HG03575 (cell line): ENCODE measurements around the gene C6orf136.

ENCODE experiments used
- ATAC-seq: cut with Tn5 transposase; IDR thresholded peaks from one replicate; pipeline ENCODE4 v1.9.1; 2021; ENCODE audit not compliant: unreplicated experiment, insufficient number of reproducible peaks, low FRiP score; ENCODE audit errors: extremely low read depth

Gene C6orf136

DNA sequence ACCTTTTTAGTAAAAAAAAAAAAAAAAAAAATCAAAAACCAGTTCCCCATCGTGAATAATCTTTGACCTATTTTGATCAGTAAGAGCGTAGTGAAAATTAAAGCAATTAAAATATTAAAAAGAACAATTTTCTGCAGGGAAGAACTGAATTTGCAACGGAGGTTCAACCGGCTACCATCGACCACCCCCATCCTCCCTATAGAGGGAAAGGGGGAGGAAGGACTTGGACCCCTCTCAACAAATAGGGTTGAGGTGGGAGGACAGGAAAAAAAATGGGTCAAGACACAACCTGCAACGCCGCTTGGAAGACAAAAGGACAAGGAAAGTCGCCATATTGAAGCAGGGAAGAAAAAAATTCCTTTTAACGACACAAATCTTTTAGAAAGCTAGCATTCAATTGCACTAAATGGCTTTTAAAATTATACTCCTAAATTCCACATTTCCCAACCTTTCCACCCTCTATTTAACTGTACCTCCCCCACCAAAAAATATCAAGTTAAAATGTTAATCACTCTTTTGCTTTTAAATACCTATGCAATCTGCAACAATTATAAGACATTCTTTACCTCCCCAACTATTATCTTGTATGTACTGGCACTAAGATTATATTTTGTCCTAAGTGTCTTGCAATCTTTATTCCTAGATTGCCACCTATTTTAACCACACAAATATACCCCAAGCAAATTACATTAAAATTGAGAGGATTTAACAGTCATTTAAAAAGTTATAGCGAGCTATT lies 31.5 kb upstream of the C6orf136 start:
- no peak for ATAC-seq

DNA sequence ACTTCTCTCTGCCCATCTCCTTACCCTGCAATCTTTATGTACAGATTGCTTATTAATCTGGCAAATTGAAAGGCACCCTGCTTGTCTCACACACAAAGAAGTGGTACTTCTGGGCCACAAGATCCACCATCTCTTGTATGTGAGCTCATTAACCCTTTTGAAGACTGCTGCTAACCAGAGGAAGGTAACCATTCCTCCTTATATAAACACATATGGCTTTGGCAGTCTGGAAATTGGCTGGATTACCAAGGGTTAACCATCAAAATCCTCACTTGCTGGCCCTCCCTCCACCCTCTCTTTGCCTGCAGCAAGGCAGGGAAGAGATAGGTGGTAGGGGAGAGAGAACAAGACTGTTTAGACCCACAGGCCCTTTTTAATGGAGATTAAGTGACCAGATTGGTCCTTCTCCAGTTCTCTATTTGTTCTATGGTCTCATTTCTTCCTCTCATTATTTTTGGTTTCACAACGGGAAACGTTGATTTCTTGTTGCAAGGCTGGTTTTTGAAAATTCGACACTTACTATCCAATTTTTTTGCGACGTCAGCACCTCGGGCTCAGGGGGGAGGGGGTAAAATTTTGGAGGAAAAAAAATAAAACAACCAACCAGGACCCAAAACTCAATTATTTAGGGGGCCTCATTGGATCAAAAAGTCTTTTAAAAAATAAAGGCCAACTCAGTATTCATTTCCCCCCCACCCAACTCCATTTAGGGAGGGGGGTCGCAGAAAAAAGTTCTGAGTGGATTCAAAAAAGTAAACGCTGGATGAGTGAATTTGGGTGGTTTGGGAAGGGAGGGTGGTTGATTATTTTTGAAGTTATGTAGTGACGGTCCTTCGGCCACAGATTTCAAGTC lies 30.7 kb upstream of the C6orf136 start:
- ATAC-seq: no peak

- ATAC-seq: peak; percentile 49
Measured at GRCh38 chr6:30616811-30617564, 29.9 kb upstream of the C6orf136 start, which contains the start of gene PPP1R10. TSS of gene PPP1R10 (minus strand) at chr6:30617243. CDS start at chr6:30609944, 7,299 bp downstream.

GRCh38 chr6:30617565-30618269 lies 29.2 kb upstream of the C6orf136 start, which contains the start of gene MRPS18B:
TSS of gene MRPS18B (plus strand) at chr6:30617840. CDS start at chr6:30617866, 26 bp downstream.
- ATAC-seq: peak; percentile 53

- ATAC-seq: no peak
Measured at GRCh38 chr6:30618270-30618797, 28.6 kb upstream of the C6orf136 start.

- no peak for ATAC-seq
Measured at GRCh38 chr6:30619561-30619960, 27.4 kb upstream of the C6orf136 start.

DNA sequence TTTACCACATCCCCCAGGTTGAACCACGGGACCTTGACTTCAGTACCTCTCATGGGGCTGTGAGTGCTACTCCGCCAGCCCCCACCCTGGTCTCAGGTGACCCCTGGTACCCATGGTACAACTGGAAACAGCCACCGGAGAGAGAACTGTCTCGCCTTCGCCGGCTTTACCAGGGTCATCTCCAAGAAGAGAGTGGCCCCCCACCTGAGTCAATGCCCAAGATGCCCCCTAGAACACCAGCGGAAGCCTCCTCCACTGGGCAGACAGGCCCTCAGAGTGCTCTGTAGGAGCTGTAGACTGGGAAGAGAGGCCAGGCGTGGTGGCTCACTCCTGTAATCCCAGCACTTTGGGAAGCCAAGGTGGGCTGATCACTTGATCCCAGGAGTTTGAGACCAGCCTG lies 21.4 kb upstream of the C6orf136 start:
- ATAC-seq: no peak

DNA sequence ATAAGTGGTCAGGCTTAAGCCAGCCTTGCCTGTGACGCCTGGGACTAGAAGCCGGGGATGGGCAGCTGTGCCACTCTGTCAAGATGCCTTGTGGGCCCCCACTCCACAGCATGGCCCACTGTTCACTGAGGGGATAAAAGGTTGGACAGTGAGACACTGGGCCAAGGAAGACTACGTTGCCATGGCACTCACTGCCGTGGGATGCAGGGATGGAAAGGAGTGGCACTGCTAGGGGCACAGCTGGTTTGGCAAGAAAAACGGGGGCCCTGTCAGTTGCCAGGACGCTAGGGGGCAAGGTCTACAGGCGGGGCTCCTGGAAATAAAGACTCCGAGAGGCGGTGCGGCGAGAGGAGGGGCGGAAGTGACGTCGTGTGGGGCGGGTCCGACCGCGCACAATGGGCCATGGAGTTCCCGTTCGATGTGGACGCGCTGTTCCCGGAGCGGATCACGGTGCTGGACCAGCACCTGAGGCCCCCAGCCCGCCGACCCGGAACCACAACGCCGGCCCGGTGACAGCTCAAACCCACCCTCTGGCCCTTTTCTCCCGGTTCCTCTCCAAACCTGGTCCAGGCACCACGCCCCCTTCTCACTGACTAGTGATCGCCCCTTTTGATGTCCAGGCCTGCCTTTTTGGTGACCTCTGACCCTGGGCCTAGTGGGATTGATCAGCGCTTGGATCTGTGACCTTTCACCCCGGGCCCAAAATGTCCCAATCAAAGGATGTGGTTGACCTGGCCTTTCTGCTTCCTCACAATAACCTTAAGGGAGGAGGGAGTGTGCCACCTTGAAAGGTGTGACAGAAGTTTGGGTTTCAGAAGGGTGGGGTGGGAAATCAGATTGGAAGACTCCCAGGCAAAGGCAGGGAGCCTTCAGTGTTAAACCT lies 20.2 kb upstream of the C6orf136 start, which contains the start of gene ATAT1:
Gene ATAT1, plus strand, starts transcription at position 391 of the 883 bp plus-strand sequence.
- no peak for ATAC-seq

DNA sequence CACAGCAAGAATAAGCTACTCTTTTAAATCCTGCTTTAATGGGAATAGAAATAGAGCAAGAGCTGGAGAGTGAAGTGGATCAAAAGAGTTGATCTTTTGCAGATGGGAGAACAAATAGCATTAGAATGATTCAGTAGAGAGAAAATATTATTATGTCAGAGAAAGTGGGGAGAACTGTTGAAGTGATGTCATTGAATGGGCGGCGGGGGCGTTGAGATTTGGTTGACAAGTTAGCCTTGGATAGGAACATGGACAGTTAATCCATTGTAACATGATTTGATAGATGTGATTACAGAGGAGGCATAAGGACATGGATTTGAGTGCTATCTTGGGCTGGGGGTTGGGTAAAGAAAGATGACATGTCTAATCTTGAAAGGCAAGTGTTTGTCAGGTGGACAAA lies 11.1 kb upstream of the C6orf136 start:
- ATAC-seq: no peak

DNA sequence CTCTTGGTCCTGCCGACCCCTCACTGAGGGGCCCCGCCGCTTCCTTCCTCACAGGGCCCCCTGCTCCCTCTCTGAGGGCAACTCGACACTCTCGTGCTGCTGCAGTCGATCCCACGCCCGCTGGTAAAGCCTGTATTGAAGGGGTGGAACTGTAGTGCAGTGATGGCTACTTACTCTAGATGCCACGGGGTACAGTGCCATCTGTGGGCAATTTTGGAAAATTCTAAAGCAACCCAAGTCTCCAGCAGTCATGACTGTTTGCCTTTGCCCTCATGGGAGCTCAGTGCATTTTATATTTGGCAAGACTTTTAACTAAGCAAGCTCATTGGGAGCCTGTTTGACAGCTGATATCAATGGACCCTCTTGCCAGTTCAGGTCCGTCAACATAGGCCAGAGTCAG lies 6.5 kb upstream of the C6orf136 start:
- no peak for ATAC-seq

- ATAC-seq: no peak
Measured at GRCh38 chr6:30641048-30641447, 5.9 kb upstream of the C6orf136 start.

GRCh38 chr6:30643656-30644055 lies 3.3 kb upstream of the C6orf136 start:
- ATAC-seq: no peak

DNA sequence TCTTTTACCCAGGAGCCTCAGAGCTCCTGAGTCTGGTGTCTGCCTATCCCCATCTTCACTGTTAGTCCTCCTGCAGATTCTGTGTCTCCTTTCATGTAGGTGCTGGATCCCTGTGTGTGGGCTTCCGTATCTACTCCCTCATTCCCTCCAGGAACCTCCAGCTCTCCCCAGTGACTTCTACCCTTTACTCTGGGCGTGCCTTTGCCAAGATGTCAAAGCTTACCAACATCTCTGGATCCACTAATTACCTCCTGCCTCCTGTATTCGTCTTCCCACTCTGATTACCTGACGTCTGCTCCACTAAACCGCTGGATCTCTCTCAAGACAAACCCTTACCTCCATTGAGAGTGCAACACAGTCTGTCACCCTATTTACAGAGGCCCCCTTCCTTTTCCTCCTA lies 2.2 kb upstream of the C6orf136 start:
- no peak for ATAC-seq

GRCh38 chr6:30645989-30646388 lies 944 bp upstream of the C6orf136 start:
- ATAC-seq: no peak

DNA sequence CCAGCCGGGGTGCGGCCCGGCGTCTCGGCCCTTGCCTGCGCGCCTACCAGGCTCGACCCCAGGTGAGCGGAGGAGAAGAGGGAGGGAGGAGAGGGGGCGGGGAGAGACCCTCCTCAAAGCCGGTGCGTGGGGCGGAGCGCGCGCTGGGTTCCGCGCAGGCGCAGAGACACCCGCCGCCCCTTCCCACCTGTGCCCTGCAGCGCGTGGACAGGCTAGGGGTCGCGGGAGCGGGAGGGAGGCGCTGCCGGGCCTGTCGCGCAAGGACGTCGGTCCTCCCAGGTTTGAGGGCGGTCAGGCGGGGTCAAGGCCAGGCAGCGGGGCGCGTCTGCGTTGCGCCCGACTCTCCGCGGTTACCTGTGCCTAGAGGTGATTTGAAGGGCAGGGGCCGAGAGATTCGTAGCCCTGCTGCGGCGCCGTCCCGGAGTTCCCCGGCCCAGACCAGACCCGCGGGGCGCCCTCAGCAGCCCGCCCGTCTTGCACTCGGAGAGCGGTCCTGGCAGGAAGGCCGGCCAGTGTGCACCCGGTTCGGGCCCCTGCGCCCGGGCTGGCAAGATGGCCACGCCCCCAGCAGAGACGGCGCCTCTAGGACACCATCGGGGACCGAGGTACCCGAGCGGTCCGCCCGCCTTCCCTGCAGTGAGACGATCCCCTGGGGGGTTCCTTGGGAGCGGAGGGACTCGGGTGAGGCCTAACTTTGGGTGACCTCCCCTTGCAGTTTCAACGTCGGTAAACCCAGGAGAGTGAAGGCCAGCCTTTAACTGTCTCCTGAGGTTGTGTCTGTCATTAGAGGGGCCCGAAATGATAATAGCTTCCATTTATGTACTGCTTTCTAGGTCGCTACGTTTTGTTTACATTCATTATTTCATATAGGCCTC lies 546 bp downstream of the C6orf136 start:
- no peak for ATAC-seq

DNA sequence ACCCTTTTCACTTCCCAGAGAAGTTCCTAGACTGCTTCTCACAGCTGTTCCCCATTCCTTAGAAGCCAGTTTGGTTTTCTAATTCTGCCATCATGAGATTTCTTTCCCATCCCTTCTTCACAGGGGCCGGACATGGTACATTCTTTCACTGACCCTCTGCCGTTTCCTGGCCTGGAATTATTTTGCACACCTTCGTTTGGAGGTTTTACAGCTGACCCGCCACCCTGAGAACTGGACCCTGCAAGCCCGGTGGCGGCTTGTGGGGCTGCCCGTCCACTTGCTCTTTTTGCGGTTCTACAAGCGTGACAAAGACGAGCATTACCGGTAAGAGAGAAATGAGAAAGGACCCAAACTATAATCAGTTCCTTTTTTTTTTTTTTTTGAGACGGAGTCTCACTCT lies 4.2 kb downstream of the C6orf136 start:
- ATAC-seq: no peak
